Breast epithelium (tissue), 3 donors: ENCODE measurements around the gene ADAM12.

ENCODE experiments used
- CTCF ChIP-seq, 3 donors: fragments of 450-650 bp; IDR thresholded peaks; one replicate each; pipeline ENCODE4 v1.5.1; 2016 to 2017; ENCODE audit warnings: antibody characterized with exemption in 3 of 3, mild to moderate bottlenecking in 3 of 3, moderate library complexity in 3 of 3
- POLR2A ChIP-seq: fragments of 450-650 bp; IDR thresholded peaks from one replicate; pipeline ENCODE4 v1.6.1; 2016; ENCODE audit warnings: antibody characterized with exemption, mild to moderate bottlenecking, moderate library complexity
- POLR2AphosphoS5 ChIP-seq, 3 donors: sonication (generic); formaldehyde crosslinking; IDR thresholded peaks; one replicate each; pipeline ENCODE4 v1.6.1; 2017; ENCODE audit warnings: antibody characterized with exemption in 3 of 3

- TF ChIP-seq CTCF (IDR thresholded peaks at IDR 0.05) (no peak), POLR2A (no peak), POLR2AphosphoS5 (IDR thresholded peaks at IDR 0.05) (no peak)
Measured at GRCh38 chr10:126147866-126148587, 240.2 kb downstream of the ADAM12 start.
